Prostate gland (tissue), 2 donors: ENCODE data around the gene ANKS1B.

ENCODE experiments used
- POLR2A ChIP-seq: fragments of 450-650 bp; IDR thresholded peaks from one replicate; pipeline ENCODE4 v1.6.1; 2016; ENCODE audit warnings: antibody characterized with exemption, mild to moderate bottlenecking
- TF ChIP-seq, protein P1 (sequence below), 4 experiments: fragments of 200-600 bp in 2 of 4; fragments of 450-650 bp in 2 of 4; sonication (generic) in 2 of 4; IDR thresholded peaks; 1 replicate in 3 of 4; 2 replicates in 1 of 4; pipeline ENCODE4 v1.5.1; 2016 to 2019; ENCODE audit warnings: antibody characterized with exemption in 4 of 4, mild to moderate bottlenecking in 2 of 4, moderate library complexity in 2 of 4

DNA sequence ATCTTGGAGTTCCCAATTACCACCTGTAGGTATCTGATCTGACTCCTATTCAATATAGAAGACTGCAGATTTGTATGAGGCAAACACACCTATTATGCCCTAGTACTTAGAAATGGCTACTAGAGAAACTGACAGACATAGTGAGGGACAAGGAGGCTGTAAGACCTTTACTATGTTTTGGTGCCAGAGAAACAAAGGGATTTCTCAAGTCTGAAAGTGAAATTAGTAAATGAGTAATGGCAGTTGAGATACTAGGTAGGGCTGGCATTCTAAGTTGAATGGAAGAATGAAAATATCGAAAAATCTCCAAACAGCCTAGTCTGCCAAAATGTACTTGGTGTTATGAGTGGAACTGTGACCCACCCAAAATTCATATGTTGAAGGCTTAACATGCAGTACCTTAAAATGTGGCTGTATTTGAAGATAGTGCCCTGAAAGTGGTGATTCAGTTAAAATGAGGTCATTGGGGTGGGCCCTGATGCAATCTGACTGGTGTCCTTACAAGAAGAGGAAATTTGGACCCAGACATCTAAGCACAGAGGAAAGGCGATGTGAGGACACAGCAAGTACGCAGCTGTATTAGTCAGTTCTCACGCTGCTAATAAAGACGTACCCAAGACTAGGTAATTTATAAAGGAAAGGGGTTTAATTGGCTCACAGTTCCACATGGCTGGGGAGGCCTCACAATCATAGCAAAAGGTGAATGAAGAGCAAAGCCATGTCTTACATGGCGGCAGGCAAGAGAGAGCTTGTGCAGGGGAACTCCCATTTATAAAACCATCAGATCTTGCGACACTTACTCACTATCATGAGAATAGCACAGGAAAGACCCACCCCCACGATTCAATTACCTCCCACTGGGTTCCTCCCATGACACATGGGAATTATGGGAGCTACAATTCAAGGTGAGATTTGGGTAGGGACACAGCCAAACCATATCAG is 1212.7 kb downstream of the ANKS1B start:
- TF ChIP-seq, protein P1, sequence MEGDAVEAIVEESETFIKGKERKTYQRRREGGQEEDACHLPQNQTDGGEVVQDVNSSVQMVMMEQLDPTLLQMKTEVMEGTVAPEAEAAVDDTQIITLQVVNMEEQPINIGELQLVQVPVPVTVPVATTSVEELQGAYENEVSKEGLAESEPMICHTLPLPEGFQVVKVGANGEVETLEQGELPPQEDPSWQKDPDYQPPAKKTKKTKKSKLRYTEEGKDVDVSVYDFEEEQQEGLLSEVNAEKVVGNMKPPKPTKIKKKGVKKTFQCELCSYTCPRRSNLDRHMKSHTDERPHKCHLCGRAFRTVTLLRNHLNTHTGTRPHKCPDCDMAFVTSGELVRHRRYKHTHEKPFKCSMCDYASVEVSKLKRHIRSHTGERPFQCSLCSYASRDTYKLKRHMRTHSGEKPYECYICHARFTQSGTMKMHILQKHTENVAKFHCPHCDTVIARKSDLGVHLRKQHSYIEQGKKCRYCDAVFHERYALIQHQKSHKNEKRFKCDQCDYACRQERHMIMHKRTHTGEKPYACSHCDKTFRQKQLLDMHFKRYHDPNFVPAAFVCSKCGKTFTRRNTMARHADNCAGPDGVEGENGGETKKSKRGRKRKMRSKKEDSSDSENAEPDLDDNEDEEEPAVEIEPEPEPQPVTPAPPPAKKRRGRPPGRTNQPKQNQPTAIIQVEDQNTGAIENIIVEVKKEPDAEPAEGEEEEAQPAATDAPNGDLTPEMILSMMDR (IDR thresholded peaks at IDR 0.05), result no peak
- no peak for TF ChIP-seq POLR2A
